HepG2 (cell line): ENCODE results near the gene TBCCD1. TPM values are rescaled to one million over a fixed set of nuclear protein-coding genes. Genes with fewer than 3 reads are reported as not detected.

Source experiments
- AHR ChIP-seq: IDR thresholded peaks from 2 replicates; pipeline ENCODE4 v1.6.1; 2018; ENCODE audit warnings: missing genetic modification reagents, missing compliant biosample characterization
- ATF6 ChIP-seq: sonication (generic); formaldehyde crosslinking; conservative IDR thresholded peaks from 2 replicates; pipeline ENCODE4 v1.4.0; 2020; ENCODE audit warnings: missing genetic modification reagents
- NFATC3 ChIP-seq: sonication (generic); formaldehyde crosslinking; IDR thresholded peaks from 2 replicates; pipeline ENCODE4 v1.5.1; 2020; ENCODE audit warnings: mild to moderate bottlenecking, missing genetic modification reagents
- SNAPC4 ChIP-seq: sonication (generic); formaldehyde crosslinking; IDR thresholded peaks from 2 replicates; pipeline ENCODE4 v1.4.0; 2020; ENCODE audit warnings: mild to moderate bottlenecking, missing genetic modification reagents
- TCF12 ChIP-seq, 2 experiments: fragments of 450-650 bp in 1 of 2; sonication (generic) in 1 of 2; formaldehyde crosslinking in 1 of 2; IDR thresholded peaks; 2 replicates each; pipeline versions ENCODE4 v1.6.1 to v1.8.0; 2017 to 2022; ENCODE audit warnings: antibody characterized with exemption in 1 of 2, mild to moderate bottlenecking in 1 of 2, missing genetic modification reagents in 1 of 2, moderate library complexity in 1 of 2
- ZNF138 ChIP-seq: sonication (generic); formaldehyde crosslinking; IDR thresholded peaks from 2 replicates; pipeline ENCODE4 v1.5.0; 2020; ENCODE audit warnings: mild to moderate bottlenecking, low read depth, missing genetic modification reagents
- ZNF354B ChIP-seq: sonication (generic); formaldehyde crosslinking; IDR thresholded peaks from 2 replicates; pipeline ENCODE4 v1.8.0; 2022; ENCODE audit warnings: mild to moderate bottlenecking, missing genetic modification reagents
- polyA plus RNA-seq, 8 experiments: library from polyadenylated mRNA; depleted of rRNA in 3 of 8; stranded (reverse) in 7 of 8; unstranded in 1 of 8; fragments of >200 nt; fragmentation: Illumina TruSeq in 4 of 8; extraction: Trizol in 4 of 8; gene quantifications; 2 replicates each; pipeline versions ENCODE4 v1.2.1 to v1.2.3, GENCODE V29; 2011 to 2016; ENCODE audit warnings: low read depth in 4 of 8, missing spikeins in 1 of 8, mixed read lengths in 1 of 8; ENCODE audit not compliant: insufficient read depth in 1 of 8
- total RNA-seq, 5 experiments: library from RNA; depleted of rRNA; stranded (reverse); fragments of >200 nt; fragmentation: Illumina TruSeq; extraction: Trizol; gene quantifications; 2 replicates each; pipeline ENCODE4 v1.2.3, GENCODE V29; 2016; ENCODE audit warnings: low read depth in 1 of 5
- TF ChIP-seq, protein P1 (sequence below): IDR thresholded peaks from 2 replicates; pipeline ENCODE4 v1.6.1; 2016; ENCODE audit warnings: low read depth
- TF ChIP-seq, protein P2 (sequence below): sonication (generic); formaldehyde crosslinking; IDR thresholded peaks from 2 replicates; pipeline ENCODE4 v1.8.0; 2022; ENCODE audit warnings: missing genetic modification reagents, mild to moderate bottlenecking, inconsistent platforms, borderline replicate concordance
- TF ChIP-seq, protein P3 (sequence below): sonication (generic); formaldehyde crosslinking; IDR thresholded peaks from 2 replicates; pipeline ENCODE4 v1.5.1; 2020; ENCODE audit warnings: mild to moderate bottlenecking, missing genetic modification reagents
- TF ChIP-seq, protein P4 (sequence below): sonication (generic); formaldehyde crosslinking; IDR thresholded peaks from 2 replicates; pipeline ENCODE4 v1.8.1; 2023; ENCODE audit warnings: mild to moderate bottlenecking, missing genetic modification reagents, borderline replicate concordance

Gene TBCCD1
- total and polyA plus RNA-seq, 2 of the 13 experiments (the other 11 are each of a cell fraction or from before 2014, with no cell fraction given), result 13.6 to 16.2 TPM

DNA sequence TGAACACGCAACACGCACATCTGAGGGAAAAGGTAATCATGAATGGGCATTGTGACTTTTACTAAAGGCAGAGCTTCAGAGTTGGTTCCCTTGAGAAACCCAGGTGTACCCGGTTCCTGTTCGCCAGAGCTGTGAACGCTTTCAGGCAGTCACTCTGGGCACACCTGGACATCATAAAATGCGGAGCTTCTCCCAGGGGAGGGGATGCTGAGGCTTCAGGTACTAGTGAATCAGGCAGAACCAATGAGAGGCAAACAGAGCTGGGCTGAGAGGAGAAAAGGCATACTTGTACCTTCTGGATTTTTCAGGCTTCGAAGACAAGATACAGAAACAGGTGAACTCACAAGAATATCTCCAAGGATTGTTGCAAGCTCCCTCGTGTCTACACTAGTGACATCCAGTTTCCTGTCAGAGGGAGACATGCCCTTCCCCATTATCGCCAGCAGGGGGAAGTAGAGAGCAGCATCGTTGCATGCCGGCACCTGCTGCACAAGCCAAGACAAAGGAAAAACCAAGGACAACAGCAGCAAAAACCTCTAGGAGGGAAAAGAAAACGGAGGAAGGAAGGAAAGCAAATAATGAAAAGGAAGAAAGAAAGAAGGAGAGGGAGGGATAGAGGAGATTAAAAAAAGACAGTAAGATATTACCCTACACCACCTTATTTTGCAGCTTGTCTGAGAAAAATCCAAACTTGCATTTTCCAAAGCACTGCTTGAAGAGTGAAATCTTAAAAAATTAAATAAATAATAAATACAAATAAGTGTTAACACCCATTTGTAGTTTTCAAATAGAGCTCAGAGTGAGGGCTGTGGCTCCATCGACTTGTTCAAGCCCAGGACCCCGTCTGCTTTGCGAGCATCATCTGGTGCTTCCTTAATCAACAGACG lies 47.7 kb upstream of the TBCCD1 start (continued):
- TF ChIP-seq SNAPC4 (CRISPR knock-in tag) (no peak), AHR (CRISPR knock-in tag) (no peak), ZNF354B (CRISPR knock-in tag) (peak; percentile 85; the same call in 1 of the 2 replicates), NFATC3 (CRISPR knock-in tag) (no peak), ATF6 (no peak; the same call in 1 of the 2 replicates), ZNF138 (no peak), TCF12 (IDR thresholded peaks at IDR 0.05) (no peak), TCF12 (CRISPR knock-in tag; IDR thresholded peaks at IDR 0.05) (no peak)
- TF ChIP-seq, protein P1, sequence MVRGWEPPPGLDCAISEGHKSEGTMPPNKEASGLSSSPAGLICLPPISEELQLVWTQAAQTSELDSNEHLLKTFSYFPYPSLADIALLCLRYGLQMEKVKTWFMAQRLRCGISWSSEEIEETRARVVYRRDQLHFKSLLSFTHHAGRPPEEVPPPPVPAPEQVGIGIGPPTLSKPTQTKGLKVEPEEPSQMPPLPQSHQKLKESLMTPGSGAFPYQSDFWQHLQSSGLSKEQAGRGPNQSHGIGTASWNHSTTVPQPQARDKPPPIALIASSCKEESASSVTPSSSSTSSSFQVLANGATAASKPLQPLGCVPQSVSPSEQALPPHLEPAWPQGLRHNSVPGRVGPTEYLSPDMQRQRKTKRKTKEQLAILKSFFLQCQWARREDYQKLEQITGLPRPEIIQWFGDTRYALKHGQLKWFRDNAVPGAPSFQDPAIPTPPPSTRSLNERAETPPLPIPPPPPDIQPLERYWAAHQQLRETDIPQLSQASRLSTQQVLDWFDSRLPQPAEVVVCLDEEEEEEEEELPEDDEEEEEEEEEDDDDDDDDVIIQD (CRISPR knock-in tag), result 0 out of 2 replicates have a peak, but pooled peaks have one; percentile 5
- TF ChIP-seq, protein P2, sequence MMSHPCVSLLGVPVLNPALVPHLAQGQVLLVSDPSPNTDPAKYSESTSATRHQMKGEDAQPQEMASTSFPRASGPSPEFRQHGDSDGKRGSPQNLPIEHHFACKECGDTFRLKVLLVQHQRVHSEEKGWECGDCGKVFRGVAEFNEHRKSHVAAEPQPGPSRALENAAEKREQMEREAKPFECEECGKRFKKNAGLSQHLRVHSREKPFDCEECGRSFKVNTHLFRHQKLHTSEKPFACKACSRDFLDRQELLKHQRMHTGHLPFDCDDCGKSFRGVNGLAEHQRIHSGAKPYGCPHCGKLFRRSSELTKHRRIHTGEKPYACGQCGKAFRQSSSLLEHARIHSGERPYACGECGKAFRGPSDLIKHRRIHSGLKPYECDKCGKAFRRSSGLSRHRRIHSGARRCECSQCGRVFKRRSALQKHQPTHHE (CRISPR knock-in tag), result no peak
- TF ChIP-seq, protein P3, sequence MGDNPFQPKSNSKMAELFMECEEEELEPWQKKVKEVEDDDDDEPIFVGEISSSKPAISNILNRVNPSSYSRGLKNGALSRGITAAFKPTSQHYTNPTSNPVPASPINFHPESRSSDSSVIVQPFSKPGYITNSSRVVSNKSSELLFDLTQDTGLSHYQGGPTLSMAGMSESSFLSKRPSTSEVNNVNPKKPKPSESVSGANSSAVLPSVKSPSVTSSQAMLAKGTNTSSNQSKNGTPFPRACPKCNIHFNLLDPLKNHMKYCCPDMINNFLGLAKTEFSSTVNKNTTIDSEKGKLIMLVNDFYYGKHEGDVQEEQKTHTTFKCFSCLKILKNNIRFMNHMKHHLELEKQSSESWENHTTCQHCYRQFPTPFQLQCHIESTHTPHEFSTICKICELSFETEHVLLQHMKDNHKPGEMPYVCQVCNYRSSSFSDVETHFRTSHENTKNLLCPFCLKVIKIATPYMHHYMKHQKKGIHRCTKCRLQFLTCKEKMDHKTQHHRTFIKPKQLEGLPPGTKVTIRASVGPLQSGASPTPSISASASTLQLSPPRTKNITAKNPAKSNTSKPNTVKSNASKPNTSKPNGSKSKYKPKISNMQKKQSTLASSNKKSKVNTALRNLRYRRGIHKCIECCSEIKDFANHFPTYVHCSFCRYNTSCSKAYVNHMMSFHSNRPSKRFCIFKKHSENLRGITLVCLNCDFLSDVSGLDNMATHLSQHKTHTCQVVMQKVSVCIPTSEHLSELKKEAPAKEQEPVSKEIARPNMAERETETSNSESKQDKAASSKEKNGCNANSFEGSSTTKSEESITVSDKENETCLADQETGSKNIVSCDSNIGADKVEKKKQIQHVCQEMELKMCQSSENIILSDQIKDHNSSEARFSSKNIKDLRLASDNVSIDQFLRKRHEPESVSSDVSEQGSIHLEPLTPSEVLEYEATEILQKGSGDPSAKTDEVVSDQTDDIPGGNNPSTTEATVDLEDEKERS (CRISPR knock-in tag), result no peak
- TF ChIP-seq, protein P4, sequence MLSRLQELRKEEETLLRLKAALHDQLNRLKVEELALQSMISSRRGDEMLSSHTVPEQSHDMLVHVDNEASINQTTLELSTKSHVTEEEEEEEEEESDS, result no peak
